Hepatocyte (in vitro differentiated cells): ENCODE results near the gene SMC6.

ENCODE experiments used
- EZH2 ChIP-seq: fragments of 200-600 bp; sonication (generic); IDR thresholded peaks from 2 replicates; pipeline ENCODE4 v1.6.1; 2016; ENCODE audit warnings: antibody characterized with exemption, mild to moderate bottlenecking, borderline replicate concordance
- EZH2phosphoT487 ChIP-seq: fragments of 200-600 bp; sonication (generic); IDR thresholded peaks from one replicate; pipeline ENCODE4 v1.6.1; 2018; ENCODE audit warnings: antibody characterized with exemption, mild to moderate bottlenecking, low read depth, moderate library complexity; ENCODE audit not compliant: unreplicated experiment, severe bottlenecking
- TF ChIP-seq, protein P1 (sequence below): fragments of 200-600 bp; sonication (generic); IDR thresholded peaks from 2 replicates; pipeline ENCODE4 v1.5.1; 2016; ENCODE audit warnings: antibody characterized with exemption, mild to moderate bottlenecking; ENCODE audit not compliant: poor library complexity

DNA sequence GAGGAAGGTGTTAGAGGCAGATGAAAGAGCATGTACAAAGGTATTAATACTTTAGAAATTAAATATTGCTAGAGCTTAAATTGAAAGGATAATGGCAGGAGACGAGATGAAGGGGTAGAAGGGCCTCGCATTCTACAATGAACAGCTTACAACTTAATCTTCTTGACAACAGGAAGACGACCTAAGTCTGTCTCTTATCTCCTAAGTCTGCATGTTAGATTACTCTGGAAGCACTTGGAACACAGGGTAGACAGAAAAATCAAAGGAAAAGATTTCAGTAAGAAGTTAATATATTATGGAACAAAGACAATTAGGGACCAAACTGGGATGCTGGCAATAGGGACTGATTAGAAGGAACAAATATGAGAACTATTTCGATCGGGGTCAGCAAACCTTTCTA, 34.9 kb downstream of the SMC6 start:
- TF ChIP-seq, protein P1, sequence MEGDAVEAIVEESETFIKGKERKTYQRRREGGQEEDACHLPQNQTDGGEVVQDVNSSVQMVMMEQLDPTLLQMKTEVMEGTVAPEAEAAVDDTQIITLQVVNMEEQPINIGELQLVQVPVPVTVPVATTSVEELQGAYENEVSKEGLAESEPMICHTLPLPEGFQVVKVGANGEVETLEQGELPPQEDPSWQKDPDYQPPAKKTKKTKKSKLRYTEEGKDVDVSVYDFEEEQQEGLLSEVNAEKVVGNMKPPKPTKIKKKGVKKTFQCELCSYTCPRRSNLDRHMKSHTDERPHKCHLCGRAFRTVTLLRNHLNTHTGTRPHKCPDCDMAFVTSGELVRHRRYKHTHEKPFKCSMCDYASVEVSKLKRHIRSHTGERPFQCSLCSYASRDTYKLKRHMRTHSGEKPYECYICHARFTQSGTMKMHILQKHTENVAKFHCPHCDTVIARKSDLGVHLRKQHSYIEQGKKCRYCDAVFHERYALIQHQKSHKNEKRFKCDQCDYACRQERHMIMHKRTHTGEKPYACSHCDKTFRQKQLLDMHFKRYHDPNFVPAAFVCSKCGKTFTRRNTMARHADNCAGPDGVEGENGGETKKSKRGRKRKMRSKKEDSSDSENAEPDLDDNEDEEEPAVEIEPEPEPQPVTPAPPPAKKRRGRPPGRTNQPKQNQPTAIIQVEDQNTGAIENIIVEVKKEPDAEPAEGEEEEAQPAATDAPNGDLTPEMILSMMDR = no peak
- TF ChIP-seq EZH2phosphoT487 = no peak
- TF ChIP-seq EZH2 = no peak
